GM18498 (cell line): ENCODE data around the gene BLOC1S2.
"Not testable (repeated sequence)": the region's sequence is repeated elsewhere in the genome, so short reads cannot be mapped to it uniquely, and the experiment has no call there.

Source experiments
- ATAC-seq: cut with Tn5 transposase; IDR thresholded peaks from one replicate; pipeline ENCODE4 v1.9.1; 2021; ENCODE audit warnings: mild to moderate bottlenecking, moderate library complexity; ENCODE audit not compliant: unreplicated experiment

BLOC1S2 gene

DNA sequence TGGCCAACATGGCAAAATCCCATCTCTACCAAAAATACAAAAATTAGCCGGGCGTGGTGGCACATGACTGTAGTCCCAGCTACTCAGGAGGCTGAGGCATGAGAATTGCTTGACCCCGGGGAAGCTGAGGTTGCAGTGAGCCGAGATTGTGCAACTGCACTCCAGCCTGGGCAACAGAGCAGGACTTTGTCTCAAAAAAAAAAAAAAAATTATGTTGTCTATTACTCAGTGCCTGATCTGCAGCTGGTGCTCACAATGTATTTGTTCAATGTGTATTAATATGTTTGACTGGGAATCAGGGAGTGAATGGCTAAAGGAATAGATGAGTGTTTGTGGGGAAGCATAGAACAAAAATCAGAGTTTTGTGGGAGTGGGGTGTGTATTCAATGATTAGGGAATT is 5.8 kb upstream of the BLOC1S2 start:
- ATAC-seq = not testable (repeated sequence)

DNA sequence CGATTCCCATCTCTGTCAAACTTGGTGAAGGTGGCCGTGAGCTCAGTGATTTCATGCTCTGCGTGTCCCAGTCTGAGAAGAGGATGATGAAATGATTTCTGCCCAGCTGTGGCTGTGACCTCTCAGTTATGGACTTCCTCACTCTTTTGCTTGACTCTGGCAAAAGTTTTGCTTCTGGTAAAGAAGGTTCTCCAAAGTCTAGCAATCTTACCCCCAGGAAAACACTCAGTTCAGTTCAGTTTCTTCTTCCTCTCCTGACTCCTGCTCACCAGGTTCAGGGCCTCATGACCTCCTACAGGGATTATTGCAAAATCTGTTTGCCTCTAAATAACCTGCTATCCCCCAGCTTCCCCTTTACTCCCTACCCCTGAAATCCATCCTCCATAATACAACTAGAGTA is 4.9 kb upstream of the BLOC1S2 start:
- no peak for ATAC-seq

DNA sequence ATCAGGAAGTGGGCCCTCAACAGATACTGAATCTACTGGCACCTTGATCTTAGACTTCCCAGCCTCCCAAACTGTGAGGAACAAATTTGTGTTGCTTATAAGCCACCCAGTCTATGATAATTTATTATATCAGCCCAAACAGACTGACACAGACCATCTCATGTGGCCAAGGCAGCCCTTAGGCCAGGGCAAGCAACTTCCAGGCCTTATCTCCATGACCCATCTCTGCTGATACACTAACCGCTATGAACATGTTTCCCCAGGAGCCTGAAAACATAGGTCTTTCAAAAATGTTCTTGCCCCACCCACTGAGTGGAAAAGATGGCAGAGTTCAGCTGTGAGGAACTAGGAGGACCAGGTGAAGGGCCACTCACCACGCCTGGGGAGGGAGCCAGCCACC is 3.2 kb upstream of the BLOC1S2 start:
- ATAC-seq = no peak

DNA sequence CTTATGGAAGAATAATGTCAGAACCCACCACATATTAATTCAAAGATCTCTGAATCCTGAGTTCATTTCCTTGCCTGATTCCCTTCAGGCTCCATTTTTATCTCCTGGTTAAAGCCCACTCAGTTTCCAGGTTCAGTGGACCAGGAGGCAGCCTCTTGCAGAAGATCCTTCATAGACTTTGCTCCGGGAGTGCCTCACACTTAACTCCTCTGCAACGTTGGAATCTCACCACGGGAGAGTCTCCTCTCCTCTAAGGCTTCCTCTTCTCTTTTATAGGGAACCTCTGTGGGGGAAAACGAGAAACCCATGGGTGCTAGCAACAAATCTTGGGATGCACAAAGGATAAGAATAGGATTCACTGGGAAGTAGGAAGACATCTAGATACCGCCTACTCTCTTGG is 1.7 kb upstream of the BLOC1S2 start:
- ATAC-seq = no peak

DNA sequence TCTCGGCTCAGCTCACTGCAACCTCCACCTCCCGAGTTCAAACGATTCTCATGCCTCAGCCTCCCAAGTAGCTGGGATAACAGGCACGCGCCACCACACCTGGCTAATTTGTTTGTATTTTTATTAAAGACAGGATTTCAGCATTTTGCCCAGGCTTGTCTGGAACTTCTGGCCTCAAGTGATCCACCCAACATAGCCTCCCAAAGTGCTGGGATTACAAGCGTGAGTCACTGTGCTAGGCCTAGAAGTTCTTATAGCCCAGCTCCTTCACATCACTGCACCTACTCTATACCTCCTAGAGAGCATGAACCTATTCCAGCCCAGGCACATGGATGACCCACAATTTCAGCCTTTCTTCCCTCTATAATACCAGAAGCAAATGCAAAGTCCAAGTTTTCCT is 1.3 kb upstream of the BLOC1S2 start:
- ATAC-seq = no peak

DNA sequence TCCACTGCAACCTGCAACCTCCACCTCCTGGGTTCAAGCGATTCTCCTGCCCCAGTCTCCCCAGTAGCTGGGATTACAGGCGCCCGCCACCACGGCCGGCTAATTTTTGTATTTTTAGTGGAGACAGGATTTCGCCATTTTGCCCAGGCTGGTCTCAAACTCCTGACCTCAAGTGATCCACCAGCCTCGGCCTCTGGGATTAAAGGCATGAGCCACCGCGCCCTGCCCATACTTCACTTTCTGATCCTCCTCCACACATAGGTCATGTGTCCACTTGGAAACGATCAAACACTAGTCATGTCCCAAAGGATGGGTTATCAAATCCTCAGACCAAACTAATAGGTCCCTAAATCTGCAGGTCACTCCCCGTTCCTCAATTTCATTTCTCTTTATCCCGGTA is 1.2 kb downstream of the BLOC1S2 start:
- ATAC-seq = not testable (repeated sequence)

DNA sequence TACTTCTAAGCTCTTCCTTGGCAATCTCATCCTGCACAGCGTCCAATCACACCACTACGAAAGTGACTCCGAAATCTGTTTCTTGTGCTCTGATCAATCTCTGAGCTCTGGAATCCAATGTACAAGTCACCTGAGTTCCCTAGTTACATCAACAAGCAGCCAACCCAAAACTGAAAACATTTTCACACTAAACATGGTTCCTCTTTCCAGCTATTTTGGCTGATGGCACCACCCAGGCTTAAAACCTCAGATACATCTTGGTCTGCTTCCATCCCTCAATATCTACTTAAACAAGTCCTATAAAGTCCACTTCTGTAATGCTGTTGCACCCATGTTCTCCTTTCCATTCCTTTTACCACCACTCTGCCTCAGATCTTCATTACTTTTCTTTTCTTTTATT is 3.6 kb downstream of the BLOC1S2 start:
- ATAC-seq = no peak

DNA sequence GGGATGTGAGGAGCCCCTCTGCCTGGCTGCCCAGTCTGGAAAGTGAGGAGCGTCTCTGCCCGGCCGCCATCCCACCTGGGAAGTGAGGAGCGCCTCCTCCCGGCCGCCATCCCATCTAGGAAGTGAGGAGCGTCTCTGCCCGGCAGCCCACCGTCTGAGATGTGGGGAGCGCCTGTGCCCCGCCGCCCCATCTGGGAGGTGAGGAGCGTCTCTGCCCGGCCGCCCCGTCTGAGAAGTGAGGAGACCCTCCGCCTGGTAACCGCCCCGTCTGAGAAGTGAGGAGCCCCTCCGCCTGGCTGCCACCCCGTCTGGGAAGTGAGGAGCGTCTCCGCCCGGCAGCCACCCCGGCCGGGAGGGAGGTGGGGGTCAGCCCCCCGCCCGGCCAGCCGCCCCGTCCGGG is 9.5 kb downstream of the BLOC1S2 start:
- not testable (repeated sequence) for ATAC-seq

DNA sequence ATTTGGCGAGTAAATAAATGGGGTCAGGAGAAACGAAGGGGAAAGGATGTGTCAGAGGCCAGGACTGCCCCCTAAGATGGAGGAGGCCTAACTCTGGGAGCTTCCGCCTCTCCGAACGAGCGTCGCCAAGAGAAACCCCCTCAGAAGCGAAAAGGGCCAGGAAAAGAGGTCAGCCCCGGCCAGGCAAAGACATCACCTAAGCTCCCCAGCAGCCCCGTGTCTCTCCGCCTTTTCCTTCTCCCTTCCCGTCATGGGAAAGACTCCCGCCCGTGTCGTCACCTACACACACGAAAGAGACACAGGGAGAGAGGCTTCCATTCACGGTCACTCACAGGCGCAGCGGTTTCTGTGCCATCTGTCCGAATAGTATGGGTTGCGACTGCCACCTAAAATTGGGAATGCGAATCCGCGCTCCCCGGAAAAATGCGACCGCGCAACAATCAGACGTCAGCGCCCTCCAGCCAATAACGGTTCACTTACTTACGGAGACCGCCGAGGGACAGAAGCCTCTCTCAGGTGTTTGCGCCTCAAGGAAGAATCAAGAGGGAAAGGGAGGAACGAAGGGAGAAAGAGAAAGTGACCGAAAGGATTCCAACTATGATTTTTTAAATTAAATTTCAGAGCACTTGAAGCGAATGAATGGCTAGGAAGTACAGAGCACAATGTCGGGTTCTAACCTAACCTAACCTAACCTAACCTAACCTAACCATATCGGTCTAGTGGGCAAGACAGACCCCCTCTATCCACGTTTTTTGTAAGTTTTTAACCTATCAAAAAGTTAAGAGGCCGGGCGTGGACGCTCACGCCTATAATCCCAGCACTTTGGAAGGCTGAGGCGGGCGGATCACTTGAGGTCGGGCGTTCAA is 19.0 kb downstream of the BLOC1S2 start, which contains the start of gene CWF19L1:
TSS of gene CWF19L1 (minus strand) at position 400 of the 866 bp plus-strand sequence. CDS start at position 355, 45 bp downstream.
- ATAC-seq = peak; percentile 76

DNA sequence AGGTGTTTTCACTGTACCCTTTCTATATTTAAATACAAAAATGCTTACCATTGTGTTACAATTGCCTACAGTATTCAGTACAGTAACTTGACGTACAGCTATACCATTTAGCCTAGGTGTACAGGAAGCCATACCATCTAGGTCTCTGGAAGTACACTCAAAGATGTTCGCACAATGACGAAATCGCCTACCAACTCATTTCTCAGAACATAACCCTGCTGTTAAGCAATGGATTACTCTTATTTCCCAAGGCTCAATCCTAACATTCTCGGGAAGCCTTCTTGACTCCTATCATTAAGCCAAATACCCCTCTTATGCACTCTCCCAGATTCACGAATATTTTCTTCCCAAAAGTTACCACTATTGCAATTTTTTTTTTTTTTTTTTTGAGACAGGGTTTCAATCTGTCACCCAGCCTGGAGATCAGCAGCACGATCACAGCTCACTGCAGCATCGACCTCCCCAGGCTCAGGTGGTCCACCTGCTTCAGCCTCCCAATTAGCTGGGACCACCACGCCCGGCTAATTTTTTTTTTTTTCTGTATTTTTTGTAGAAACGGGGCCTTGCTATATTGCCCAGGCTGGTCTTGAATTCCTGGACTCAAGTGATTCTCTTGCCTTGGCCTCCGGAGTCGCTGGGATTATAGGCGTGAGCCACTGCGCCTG is 20.5 kb downstream of the BLOC1S2 start:
- no peak for ATAC-seq

DNA sequence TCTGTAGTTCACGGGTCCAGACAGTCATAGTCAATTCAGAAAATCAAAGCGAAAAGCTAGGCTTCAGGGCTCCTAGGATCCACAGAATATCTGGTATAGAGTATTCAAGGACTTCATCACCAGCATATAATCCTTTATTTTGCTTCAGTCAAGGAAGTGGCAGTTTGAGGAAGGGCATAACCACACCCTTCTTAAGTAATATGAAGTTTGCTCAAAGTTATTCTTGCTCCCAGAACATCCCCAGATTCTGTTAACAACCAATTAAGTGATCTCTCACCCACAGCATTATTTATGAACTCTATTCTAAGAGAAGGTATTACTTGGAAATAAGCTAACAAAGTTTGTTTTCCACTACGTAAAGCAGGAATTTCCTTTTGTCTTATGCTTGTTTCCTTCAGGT is 32.3 kb downstream of the BLOC1S2 start:
- ATAC-seq = no peak

DNA sequence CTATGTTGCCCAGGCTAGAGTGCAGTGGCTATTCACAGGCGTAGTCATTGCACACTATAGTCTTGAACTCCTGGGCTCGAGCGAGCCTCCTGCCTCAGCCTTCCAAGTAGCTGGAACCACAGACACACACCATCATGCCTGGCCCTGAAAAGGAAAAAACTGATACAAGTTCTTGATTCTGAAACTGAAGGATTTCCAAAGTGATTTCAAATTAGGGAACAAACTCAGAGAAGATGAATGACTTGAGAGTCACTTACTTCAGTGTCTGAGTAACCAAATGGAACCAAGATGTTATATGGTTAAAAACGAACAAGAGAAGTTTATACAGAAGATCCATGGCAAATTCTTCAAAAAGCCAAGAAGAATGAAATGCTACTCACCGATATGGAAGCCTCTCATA is 33.4 kb downstream of the BLOC1S2 start:
- ATAC-seq = no peak

DNA sequence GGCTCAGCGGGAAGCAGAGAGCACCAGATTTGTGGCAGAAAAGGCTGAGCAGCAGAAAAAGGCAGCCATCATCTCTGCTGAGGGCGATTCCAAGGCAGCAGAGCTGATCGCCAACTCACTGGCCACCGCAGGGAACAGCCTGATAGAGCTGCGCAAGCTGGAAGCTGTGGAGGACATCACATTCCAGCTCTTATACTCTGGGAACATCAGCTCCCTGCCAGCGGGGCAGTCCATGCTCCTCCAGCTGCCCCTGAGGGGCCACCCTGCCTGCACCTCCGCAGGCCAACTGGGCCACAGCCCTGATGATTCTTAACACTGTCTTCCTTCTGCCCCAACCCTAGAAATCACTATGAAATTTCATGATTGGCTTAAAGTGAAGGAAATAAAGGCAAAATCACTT is 37.7 kb downstream of the BLOC1S2 start:
- ATAC-seq = no peak

DNA sequence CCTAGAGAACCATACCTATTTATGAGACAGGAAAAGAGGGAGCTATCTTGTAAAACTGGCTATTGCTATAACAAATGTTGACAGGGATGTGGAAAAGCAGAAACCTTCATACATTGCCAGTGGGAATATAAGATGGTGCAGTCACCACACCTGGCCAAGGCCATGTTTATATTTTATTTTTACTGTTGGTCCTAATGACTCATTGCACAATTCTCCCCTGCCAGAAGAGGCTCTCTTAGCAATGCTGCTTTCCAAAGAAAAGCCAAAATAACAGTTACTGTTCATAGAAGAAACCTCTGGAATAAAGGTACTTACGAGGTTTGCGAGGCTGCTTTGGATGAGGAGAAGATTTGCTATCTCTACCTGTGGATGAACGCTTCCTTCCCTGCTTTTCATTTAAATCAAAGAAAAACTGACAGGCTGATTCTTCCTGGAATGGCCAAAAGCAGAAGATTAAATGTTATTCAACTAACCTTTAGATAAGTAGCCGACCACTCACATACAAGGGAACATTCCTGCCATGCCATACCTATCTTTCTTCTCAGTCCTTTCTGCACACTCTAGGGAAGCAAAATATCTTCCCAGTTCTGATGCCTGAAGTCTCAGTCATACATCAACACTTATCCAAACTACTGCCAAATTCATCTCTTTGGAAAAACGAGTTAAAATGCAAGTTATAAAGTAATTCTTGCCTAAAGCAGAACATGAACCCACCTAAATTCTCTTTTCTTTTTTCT is 40.8 kb downstream of the BLOC1S2 start:
- no peak for ATAC-seq

DNA sequence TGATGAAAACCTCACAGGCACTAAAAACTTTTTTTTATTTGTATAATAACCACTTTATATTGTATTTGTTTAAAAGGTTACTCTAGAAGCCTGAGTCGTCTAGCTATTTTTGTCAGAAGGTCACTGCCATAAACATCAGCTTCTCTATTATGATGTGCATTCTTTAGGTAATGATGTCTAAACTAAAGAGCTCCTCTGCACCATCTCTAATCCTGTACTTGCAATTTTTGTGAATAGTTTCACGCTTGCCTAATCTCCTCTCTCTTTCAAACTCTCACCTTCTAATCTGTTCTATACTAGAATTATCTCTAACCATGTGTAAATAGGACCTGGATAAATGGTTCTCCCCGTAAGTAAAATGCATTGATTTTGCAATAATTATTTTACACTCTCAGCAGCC is 46.6 kb downstream of the BLOC1S2 start:
- no peak for ATAC-seq

DNA sequence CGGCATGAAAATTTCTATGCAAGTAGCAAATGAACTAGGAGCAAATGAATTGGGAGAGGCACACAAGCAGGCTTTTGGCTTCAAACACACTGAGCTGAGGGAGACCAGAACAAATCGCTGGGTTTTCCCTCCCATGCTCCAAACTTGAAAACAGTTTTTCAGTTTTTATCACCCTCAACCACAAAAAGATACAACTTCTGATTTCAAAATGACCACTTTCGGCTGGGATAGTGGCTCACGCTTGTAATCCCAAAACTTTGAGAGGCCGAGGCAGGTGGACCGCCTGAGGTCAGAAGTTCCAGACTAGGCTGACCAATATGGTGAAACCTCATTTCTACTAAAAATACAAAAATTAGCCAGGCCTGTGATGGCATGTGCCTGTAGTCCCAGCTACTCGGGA is 48.1 kb downstream of the BLOC1S2 start:
- no peak for ATAC-seq

DNA sequence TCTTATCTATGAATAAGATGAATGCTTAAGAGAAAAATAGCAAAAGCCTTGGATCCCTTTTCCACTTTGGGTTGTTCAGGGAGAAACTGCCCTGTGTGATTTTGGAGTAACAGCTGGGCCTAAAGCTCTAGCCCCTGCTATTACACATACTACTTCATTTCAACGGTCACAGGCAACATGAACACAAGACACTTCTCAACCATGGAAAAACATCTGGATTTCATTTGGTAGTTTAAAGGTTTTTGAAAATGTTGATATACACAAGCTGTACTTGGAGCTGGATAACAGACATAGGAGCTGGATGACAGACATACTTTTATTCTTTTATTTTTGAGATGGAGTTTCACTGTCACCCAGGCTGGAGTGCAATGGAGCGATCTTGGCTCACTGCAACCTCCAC is 54.4 kb downstream of the BLOC1S2 start:
- ATAC-seq = no peak

DNA sequence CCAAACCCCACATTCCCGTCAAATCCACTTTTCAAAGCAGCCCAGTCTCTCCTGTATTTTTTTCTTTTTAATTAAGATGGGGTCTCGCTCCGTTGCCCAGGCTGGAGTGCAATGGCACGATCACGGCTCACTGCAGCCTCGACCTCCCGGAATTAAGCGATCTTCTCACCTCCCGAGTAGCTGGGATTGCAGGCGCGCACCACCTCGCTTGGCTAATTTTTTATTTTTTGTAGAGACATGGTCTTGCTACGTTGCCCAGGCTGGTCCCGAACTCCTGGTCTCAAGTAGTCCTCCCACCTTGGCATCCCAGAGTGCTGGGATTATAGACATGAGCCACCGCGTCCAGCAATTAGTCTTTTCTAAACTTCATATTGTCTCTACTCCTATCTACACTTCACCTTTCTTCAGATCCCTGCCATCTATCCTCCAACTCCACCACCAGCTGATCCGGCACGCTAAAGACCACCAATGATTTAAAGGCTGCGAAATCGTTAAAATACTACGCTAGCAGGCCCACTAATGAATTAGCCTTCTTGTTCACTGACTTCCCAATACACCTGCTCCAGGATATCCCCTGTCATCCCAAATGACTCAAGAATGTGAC is 56.6 kb downstream of the BLOC1S2 start:
- no peak for ATAC-seq

DNA sequence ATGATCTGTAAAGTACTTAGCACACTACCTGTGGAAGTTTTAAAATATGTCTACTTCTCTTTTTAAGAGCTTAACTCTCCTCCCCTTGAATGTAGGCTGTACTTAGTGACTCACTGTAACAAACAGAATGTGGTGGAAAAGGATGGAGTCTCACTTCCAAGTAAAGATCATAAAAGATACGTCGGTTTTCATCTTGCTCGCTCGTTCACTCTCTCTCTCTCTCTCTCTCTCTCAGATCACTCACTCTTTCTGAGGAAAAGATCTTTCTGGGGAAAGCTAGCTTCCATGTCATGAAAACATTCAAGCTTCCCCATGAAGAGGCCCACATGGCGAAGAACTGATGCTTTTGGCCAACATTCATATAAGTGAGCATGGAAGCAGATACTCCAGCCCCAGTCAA is 62.6 kb downstream of the BLOC1S2 start:
- ATAC-seq = no peak
